ENCODE measurements around the gene SCLT1.
"Not testable (repeated sequence)": the region's sequence is repeated elsewhere in the genome, so short reads cannot be mapped to it uniquely, and the experiment has no call there.

The SCLT1 gene

DNA sequence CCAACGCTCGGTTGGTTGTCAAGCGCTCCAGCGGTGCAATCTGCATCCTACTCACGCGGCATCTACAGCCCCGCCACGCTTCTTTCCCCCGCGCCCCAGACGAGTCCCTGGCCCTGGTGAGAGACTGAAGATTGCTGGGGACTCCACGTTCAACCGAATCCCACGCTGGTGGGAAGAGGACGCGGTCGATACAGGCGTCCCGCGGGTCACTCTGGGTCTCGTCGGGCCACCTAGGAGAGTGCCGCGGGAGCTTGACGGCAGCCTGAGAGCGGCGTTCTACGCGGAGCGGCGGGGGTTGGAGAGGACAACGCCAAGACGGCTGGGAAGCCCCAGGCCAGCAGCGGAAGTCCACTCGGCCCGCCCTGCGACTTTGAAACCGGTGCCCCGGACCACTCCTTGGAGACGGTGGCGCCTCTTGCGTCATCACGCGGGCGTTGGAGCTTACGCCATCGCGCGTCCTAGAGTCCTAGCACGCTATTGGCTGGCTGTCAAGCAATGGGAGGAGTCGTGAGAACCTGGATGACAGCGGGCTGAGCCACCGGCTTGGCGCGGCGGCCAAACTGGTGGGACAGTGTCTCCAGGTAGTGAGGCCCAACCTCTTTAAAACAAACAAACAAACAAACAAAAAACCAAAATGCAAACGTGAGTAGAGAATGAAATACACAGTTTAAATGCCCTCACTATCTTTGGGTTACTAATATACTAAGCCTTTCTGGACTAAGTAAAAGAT is at the start of gene SCLT1:
SCLT1 (minus strand) TSS at position 349 of the 730 bp plus-strand sequence. CDS start 436 bp downstream, outside the sequence.
- DNase-seq: peak; percentile 95

- DNase-seq: no peak
Observed at GRCh38 chr4:129140521-129140920, 47.2 kb upstream of the SCLT1 start.

- DNase-seq: no peak
Observed at GRCh38 chr4:129138810-129139496, 45.6 kb upstream of the SCLT1 start.

GRCh38 chr4:129136433-129136832 is 43.1 kb upstream of the SCLT1 start:
- DNase-seq: no peak

GRCh38 chr4:129131343-129131742 is 38.0 kb upstream of the SCLT1 start:
- DNase-seq: no peak

- no peak for DNase-seq
Observed at GRCh38 chr4:129129143-129129542, 35.8 kb upstream of the SCLT1 start.

DNA sequence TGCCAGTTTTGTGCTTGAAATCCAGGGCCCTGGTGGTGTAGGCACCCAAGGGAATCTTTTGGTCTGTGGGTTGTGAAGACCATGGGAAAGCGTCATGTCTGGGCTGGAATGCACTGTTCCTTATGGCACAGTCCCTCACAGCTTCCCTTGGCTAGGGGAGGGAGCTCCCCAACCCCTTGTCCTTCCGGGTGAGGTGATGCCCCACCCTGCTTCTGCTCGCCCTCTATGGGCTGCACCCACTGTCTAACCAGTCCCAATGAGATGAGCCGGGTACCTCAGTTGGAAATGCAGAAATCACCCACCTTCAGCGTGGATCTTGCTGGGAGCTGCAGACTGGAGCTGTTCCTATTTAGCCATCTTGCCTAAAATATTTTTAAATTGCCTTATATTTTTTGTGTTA is 33.3 kb upstream of the SCLT1 start:
- DNase-seq: not testable (repeated sequence)

GRCh38 chr4:129117705-129118104 is 24.4 kb upstream of the SCLT1 start:
- no peak for DNase-seq

DNA sequence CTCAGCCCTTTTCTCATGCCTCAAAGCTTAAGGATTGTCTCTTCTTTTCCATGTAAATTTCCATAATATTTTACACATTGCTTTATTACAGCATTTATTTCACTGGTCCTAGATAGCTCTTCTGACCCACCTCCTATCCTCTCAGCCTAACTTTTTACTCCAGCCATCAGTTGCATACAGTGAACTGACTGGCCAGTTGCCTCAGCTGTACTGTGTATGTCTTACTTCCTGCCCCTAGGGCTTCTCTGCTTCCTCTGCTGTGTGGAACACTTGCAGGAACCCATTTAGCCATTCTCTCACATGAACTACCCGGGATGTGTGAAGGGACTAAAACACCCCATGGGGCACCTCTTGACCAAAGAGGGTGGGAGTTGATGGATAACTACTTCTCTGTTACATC is 20.6 kb upstream of the SCLT1 start:
- no peak for DNase-seq

DNA sequence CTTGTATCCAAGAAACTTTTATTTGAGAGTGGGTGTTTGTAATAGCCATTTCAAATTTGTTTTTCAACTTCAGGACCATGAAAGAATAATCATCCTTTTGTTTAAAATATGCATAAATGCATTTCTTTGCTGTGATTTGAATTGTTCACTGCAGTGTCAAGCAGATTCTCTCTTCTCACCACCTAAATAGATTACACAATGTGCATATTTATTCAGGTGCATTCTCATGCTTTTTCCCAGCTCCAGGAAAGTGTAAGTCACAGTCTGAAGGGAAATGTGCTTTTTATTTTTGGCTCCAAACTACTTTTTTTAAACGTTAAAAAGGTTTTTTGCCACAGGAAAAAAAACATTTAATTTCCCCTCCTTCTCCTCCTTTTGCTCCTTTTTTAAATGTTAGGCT is 20.1 kb upstream of the SCLT1 start:
- no peak for DNase-seq

GRCh38 chr4:129111919-129112318 is 18.6 kb upstream of the SCLT1 start:
- no peak for DNase-seq

GRCh38 chr4:129110931-129111330 is 17.6 kb upstream of the SCLT1 start:
- DNase-seq: no peak

- no peak for DNase-seq
Observed at GRCh38 chr4:129109965-129110824, 16.9 kb upstream of the SCLT1 start.

GRCh38 chr4:129098531-129099001 is 5.2 kb upstream of the SCLT1 start:
- DNase-seq: no peak

DNA sequence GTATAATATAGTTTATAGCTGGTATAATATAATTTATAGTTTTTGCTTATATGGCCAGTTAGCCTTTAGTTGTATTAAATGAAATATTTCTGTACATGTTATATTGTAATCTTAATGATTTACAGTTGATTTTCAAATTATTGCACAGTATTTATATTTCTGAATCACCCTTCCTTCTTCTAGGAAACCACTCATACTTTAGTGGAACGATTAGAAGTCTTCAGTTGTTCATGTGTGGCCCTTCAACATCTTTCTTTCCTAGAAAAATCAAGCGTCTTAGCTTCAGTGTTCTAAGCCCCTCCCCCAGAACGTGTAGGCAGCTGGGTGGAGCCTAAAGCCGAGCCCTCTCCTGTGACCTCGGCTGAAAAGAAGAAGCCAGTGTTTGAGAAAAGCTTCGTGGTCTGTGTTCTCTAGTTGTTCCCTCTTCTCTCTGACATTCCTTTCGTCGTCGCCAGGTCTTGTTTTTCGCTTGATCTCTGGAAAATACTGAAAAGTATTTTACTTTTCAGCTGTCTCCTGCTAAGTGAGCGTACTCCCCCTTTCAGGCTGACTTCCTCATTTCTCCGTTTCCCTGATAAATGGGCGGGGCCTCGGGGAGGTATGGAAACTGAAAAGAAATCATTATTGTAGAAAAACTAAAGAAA is 2.6 kb upstream of the SCLT1 start, which contains the start of gene C4orf33:
C4orf33 (plus strand) TSS at position 342 of the 644 bp plus-strand sequence. CDS start 6,459 bp downstream, outside the sequence.
- DNase-seq: peak; percentile 83

DNA sequence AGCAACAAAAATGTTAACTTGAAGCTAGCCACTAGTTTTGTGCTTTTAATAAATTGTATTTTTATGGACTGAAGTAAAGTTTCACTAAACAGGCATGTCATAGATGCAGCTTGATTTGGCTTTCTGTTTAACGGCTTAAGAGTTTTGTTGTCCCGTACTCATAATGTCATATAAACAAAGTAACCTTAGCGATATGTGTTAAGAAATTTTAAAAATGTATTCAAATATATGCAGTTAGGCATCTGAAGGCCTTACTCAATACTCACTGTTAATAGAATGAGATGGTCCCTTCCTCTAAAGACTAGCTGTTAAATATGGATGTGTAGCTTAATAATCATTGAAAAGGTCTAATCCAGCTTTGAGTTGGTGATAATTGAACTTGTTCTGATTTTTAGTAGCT is 1.0 kb upstream of the SCLT1 start:
- DNase-seq: no peak

- peak; percentile 14 for DNase-seq
Observed at GRCh38 chr4:129092631-129093190, 628 bp downstream of the SCLT1 start.

DNA sequence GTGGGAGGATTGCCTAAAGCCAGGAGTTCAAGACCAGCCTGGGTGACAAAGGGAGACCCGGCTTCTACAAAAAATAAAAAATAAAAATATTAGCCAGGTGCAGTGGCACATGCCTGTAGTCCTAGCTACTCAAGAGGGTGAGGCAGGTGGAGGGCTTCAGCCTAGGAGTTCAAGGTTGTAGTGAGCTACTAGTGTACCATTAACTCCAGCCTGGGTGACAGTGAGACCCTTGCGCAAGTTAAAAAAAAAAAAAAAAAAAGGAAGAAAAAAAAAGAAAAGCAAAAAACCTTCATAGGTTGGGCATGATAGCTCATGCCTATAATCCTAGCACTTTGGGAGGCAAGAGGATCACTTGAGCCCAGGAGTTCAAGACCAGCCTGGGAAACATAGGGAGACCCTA is 5.8 kb downstream of the SCLT1 start:
- DNase-seq: no peak

DNA sequence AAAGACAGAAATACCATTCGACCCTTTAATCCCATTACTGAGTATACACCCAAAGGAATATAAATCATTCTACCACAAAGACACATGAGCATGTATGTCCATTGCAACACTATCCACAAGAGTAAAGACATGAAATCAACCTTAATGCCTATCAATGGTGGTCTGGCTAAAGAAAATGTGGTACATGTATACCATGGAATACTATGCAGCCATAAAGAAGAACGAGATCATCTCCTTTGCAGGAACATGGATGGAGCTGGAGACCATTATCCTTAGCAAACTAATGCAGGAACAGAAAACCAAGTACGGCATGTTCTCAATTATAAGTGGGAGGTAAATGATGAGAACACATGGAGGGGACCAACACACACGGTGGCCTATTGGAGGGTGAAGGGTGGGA is 7.9 kb downstream of the SCLT1 start:
- no peak for DNase-seq

GRCh38 chr4:129082302-129082701 is 11.0 kb downstream of the SCLT1 start:
- DNase-seq: no peak

DNA sequence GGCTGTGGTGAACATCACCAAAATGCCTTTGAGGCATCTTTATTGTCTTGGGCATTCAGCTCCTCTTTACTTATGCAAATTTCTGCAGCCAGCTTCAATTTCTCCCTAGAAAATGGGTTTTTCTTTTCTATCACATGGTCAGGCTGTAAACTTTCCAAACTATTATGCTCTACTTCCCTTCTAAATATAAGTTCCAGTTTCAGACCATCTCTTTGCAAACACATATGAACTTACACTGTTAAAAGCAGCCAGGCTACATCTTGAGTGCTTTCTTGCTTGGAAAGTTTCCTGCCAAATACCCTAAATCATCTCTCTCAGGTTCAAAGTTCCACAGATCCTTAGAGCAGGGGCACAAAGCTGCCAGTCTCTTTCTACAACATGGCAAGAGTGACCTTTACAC is 13.2 kb downstream of the SCLT1 start:
- DNase-seq: no peak

- no peak for DNase-seq
Observed at GRCh38 chr4:129077326-129077725, 16.0 kb downstream of the SCLT1 start.

Data from CD4-positive, alpha-beta T cell treated with Interleukin-10 for 1 hour (primary cell).